ENCODE results near the gene CAPN12. TPM values are rescaled to one million over a fixed set of nuclear protein-coding genes. Genes with fewer than 3 reads are reported as not detected.

CAPN12 gene
- total RNA-seq, 4 donors from 2014 or later: 0.42 TPM; not detected in 3

GRCh38 chr19:38728752-38729541, 15.3 kb downstream of the CAPN12 start:
- DNase-seq: no peak
- in situ Hi-C loops (cut with MboI; ENCODE audit: low sequenced_read_pairs in 4 of 4): loop anchor here in 2 of 4 donors (25.0 kb wide), 1 partner anchor 183 kb away; the partner anchor contains the start of gene CCER2 (in 2 of the 2)
- H3K4me1 ChIP-seq: peaks cover 7 to 8% of the 10 kb centered on the region in 2 donors
- H3K9me3 ChIP-seq: no peaks in the 10 kb centered on the region
- no peak overlapping the region for H3K4me3 ChIP-seq
- no peak for ATAC-seq
- H3K27ac ChIP-seq: peak overlapping the region; percentile 25 to 54 (median 40)
- H3K36me3 ChIP-seq: peaks cover 4 to 68% of the 10 kb centered on the region in 2 donors
- no peak for TF ChIP-seq POLR2A (IDR thresholded peaks at IDR 0.05)
- no peak for TF ChIP-seq CTCF (IDR thresholded peaks at IDR 0.05 in 4 of 5, conservative IDR thresholded peaks at IDR 0.05 in 1 of 5)
- intact Hi-C loops (cut with DNase I; ENCODE audit: low total_unique reads): no loop called here
- no peaks in the 10 kb centered on the region for H3K27me3 ChIP-seq

- peaks cover 7 to 8% of the 10 kb centered on the region in 2 donors for H3K4me1 ChIP-seq
- intact Hi-C loops (cut with DNase I; ENCODE audit: low total_unique reads): no loop called here
Observed at GRCh38 chr19:38727868-38728660, 16.2 kb downstream of the CAPN12 start.

GRCh38 chr19:38727306-38727867, 16.9 kb downstream of the CAPN12 start:
- Histone ChIP-seq H3K27ac (peak overlapping the region; percentile 42 to 44 (median 43)), H3K4me1 (peaks cover 7 to 8% of the 10 kb centered on the region in 2 donors), H3K27me3 (no peaks in the 10 kb centered on the region), H3K9me3 (no peaks in the 10 kb centered on the region), H3K4me3 (no peak overlapping the region), H3K36me3 (peaks cover 4 to 84% of the 10 kb centered on the region in 2 donors)
- intact Hi-C loops (cut with DNase I; ENCODE audit: low total_unique reads): no loop called here
- ATAC-seq (no peak), DNase-seq (no peak)
- in situ Hi-C loops (cut with MboI; ENCODE audit: low sequenced_read_pairs in 4 of 4): loop anchor here in 2 of 4 donors (25.0 kb wide), 1 partner anchor 185 kb away; the partner anchor contains the start of gene CCER2 (in 2 of the 2)
- TF ChIP-seq POLR2A (IDR thresholded peaks at IDR 0.05): no peak
- TF ChIP-seq CTCF (IDR thresholded peaks at IDR 0.05 in 4 of 5, conservative IDR thresholded peaks at IDR 0.05 in 1 of 5): no peak

More at GRCh38 chr19:38727868-38728660, 16.2 kb downstream of the CAPN12 start:
- Histone ChIP-seq H3K9me3 (no peaks in the 10 kb centered on the region), H3K36me3 (peaks cover 4 to 77% of the 10 kb centered on the region in 2 donors), H3K4me3 (no peak overlapping the region), H3K27ac (peak overlapping the region; percentile 35 to 44 (median 43)), H3K27me3 (no peaks in the 10 kb centered on the region)
- DNase-seq (no peak), ATAC-seq (no peak)
- TF ChIP-seq POLR2A (IDR thresholded peaks at IDR 0.05) (no peak), CTCF (IDR thresholded peaks at IDR 0.05 in 4 of 5, conservative IDR thresholded peaks at IDR 0.05 in 1 of 5) (no peak)
- in situ Hi-C loops (cut with MboI; ENCODE audit: low sequenced_read_pairs in 4 of 4): loop anchor here in 2 of 4 donors (25.0 kb wide), 1 partner anchor 184 kb away; the partner anchor contains the start of gene CCER2 (in 2 of the 2)

GRCh38 chr19:38726761-38727301, 17.4 kb downstream of the CAPN12 start:
- in situ Hi-C loops (cut with MboI; ENCODE audit: low sequenced_read_pairs in 4 of 4) (loop anchor here in 2 of 4 donors (25.0 kb wide), 1 partner anchor 185 kb away; the partner anchor contains the start of gene CCER2 (in 2 of the 2)), intact Hi-C loops (cut with DNase I; ENCODE audit: low total_unique reads) (no loop called here)
- no peak for TF ChIP-seq POLR2A (IDR thresholded peaks at IDR 0.05)
- TF ChIP-seq CTCF (IDR thresholded peaks at IDR 0.05 in 4 of 5, conservative IDR thresholded peaks at IDR 0.05 in 1 of 5): no peak
- H3K27ac ChIP-seq: peak overlapping the region; percentile 40 to 44 (median 43)
- ATAC-seq: no peak
- H3K9me3 ChIP-seq: no peaks in the 10 kb centered on the region
- H3K27me3 ChIP-seq: no peaks in the 10 kb centered on the region
- DNase-seq: no peak
- peaks cover 4 to 5% of the 10 kb centered on the region in 2 donors for H3K4me1 ChIP-seq
- peaks cover 8 to 89% of the 10 kb centered on the region in 2 donors for H3K36me3 ChIP-seq
- H3K4me3 ChIP-seq: no peak overlapping the region
